Measurements from ENCODE around the gene VARS2. TPM values are rescaled to one million over a fixed set of nuclear protein-coding genes. Genes with fewer than 3 reads are reported as not detected.

Gene VARS2
- total and polyA plus RNA-seq, 9 of the 15 experiments (the other 6 are each of a cell fraction or from before 2014, with no cell fraction given), result 1.6 to 53.6 (median 29.9) TPM

DNA sequence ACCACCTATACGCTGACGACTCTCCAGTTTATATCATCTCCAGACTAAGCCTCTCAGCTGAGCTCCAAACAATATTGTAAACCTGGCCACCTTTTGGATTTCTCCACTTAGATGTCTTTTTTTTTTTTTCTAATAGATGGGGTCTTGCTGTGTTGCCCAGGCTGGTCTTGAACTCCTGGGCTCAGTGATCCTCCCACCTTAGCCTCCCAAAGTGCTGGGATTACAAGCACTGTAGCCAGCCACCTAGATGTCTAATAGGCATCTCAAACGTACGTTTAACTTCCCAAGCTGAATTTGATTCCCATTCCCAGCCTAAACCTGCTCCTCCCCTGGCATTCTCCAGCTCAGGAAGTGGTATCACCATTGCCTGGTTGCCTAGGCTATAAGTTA lies 24.5 kb upstream of the VARS2 start:
- Histone ChIP-seq H3K27ac (ENCODE audit: extremely low read depth, low read depth, low read length) (no peak overlapping the region), H3K4me3 (no peak overlapping the region)

DNA sequence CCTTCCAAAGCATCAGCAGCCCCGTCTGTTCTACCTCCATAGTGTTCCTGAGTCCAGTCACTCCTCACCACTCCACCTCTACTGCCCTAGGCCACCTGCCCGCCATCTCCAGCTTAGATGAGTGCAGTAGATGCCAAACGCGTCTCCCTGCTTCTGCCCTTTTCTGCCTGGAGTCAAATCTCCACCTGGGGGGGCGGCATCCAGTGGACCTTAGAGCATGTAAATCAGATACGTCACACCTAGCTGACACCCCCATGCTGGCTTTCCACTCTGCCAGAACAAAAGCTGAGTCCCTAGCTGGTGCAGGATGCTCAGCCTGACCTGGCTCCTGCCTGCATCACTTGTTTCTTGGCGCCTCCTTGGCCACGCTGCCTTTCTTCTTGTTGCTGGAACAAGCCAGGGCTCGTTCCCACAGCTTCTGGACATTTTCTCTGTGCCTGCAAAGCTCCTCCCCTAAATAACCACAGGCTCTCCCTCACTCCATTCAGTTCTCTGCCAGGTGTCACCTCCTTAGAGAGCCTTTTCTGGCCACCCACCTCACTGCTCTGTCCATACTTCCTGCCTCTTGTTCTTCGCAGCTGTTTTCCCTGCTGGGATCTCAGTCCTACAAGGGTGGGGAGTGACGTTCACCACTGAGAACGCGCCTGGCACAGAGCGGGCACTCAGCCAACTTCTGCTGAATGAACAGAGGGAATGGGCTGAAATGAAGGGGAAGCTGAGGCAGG lies 24.0 kb upstream of the VARS2 start:
- no peak for TF ChIP-seq ZFPM2 (CRISPR knock-in tag; IDR thresholded peaks at IDR 0.05)
- no peak for TF ChIP-seq FOXM1 (IDR thresholded peaks at IDR 0.05; ENCODE audit: low read depth)
- 0 out of 2 replicates have a peak, but pooled peaks have one; percentile 9 for TF ChIP-seq FOXM1 (CRISPR knock-in tag; IDR thresholded peaks at IDR 0.05; ENCODE audit: low read depth)
- TF ChIP-seq NFIC (IDR thresholded peaks at IDR 0.05), result peak; percentile 24; the same call in 1 of the 2 replicates
- intact Hi-C loops (cut with micrococcal nuclease), result no loop called here
- FAIRE-seq, result no peak
- peak overlapping the region in 1 of 2 experiments; percentile 4; a peak in 1 of 4 replicates for H3K9ac ChIP-seq (ENCODE audit: insufficient read depth in 1 of 2, low read depth in 2 of 2, low read length in 2 of 2)
- no peak overlapping the region for H3K27ac ChIP-seq (ENCODE audit: extremely low read depth, low read depth, low read length)
- peaks cover 24 to 37% of the 10 kb centered on the region in 2 experiments for H3K4me1 ChIP-seq (replicated peaks in 1 of 2; ENCODE audit: control insufficient read depth in 2 of 2, insufficient read depth in 2 of 2, low read length in 2 of 2)
- BruUV-seq (replicated peaks), result no TSS peak
- in situ Hi-C loops (cut with MboI), result no loop called here
- peaks cover 9% of the 10 kb centered on the region for H4K20me1 ChIP-seq (replicated peaks; ENCODE audit: control insufficient read depth, insufficient read depth, low read length)
- 89% methylated on average over 14 of the region's 14 CpGs for WGBS (ENCODE audit: insufficient coverage, low coverage, missing lambda C conversion rate)
- no peak for DNase-seq (ENCODE audit: extremely low read depth in 1 of 4, low spot score in 3 of 4)
- no peaks in the 10 kb centered on the region for H3K9me3 ChIP-seq (replicated peaks; ENCODE audit: control insufficient read depth, insufficient read depth, low read depth, low read length)
- POLR2A ChIA-PET, result interaction anchor here (0.9 to 1.9 kb wide), 7 partner anchors 8 to 152 kb away, joined by 3 to 8 read pairs (median 4); partner anchors contain the start of gene GTF2H4
- no peak overlapping the region for H2AFZ ChIP-seq (ENCODE audit: low read depth, low read length)
- peaks cover 3% of the 10 kb centered on the region for H3K9me1 ChIP-seq (ENCODE audit: control insufficient read depth, insufficient read depth, low read length)
- peaks cover 38% of the 10 kb centered on the region for H3K79me2 ChIP-seq (ENCODE audit: control insufficient read depth, insufficient read depth, low read length)
- no peaks in the 10 kb centered on the region for H3K27me3 ChIP-seq (ENCODE audit: control insufficient read depth in 2 of 2, insufficient read depth in 2 of 2, low read length in 2 of 2)
- CTCF ChIA-PET (ENCODE audit: low intra/inter-chr PET ratio), result no interaction called here
- no peak overlapping the region for H3K4me2 ChIP-seq (ENCODE audit: insufficient read depth, low read length)
- no peak for ATAC-seq
- no peak overlapping the region for H3K4me3 ChIP-seq
- H3K36me3 ChIP-seq (ENCODE audit: control insufficient read depth, insufficient read depth, low read length), result peaks cover 60% of the 10 kb centered on the region

More for the DNA sequence above, 24.5 kb upstream of the VARS2 start:
- peaks cover 27 to 43% of the 10 kb centered on the region in 2 experiments for H3K4me1 ChIP-seq (replicated peaks in 1 of 2; ENCODE audit: control insufficient read depth in 2 of 2, insufficient read depth in 2 of 2, low read length in 2 of 2)
- peaks cover 43% of the 10 kb centered on the region for H3K79me2 ChIP-seq (ENCODE audit: control insufficient read depth, insufficient read depth, low read length)
- POLR2A ChIA-PET, result interaction anchor here (0.9 to 1.7 kb wide), 6 partner anchors 8 to 18 kb away, joined by 3 to 5 read pairs (median 4); partner anchors contain the start of gene GTF2H4
- H4K20me1 ChIP-seq (replicated peaks; ENCODE audit: control insufficient read depth, insufficient read depth, low read length), result peaks cover 9% of the 10 kb centered on the region; the same call in 1 of the 2 replicates
- H3K4me2 ChIP-seq (ENCODE audit: insufficient read depth, low read length), result no peak overlapping the region
- FAIRE-seq, result no peak
- no peaks in the 10 kb centered on the region for H3K27me3 ChIP-seq (ENCODE audit: control insufficient read depth in 2 of 2, insufficient read depth in 2 of 2, low read length in 2 of 2)
- peaks cover 54% of the 10 kb centered on the region for H3K36me3 ChIP-seq (ENCODE audit: control insufficient read depth, insufficient read depth, low read length)
- DNase-seq (ENCODE audit: extremely low read depth in 1 of 4, low spot score in 3 of 4), result no peak
- no peak for ATAC-seq
- TF ChIP-seq MCM5 (IDR thresholded peaks at IDR 0.05; ENCODE audit: low read depth), result no peak
- TF ChIP-seq ZNF121 (CRISPR knock-in tag; conservative IDR thresholded peaks at IDR 0.05), result peak; percentile 63
- H2AFZ ChIP-seq (ENCODE audit: low read depth, low read length), result no peak overlapping the region
- intact Hi-C loops (cut with micrococcal nuclease), result no loop called here
- WGBS (ENCODE audit: insufficient coverage, low coverage, missing lambda C conversion rate), result 81% methylated on average over 4 of the region's 4 CpGs
- in situ Hi-C loops (cut with MboI), result no loop called here
- no peak overlapping the region for H3K9ac ChIP-seq (ENCODE audit: insufficient read depth in 1 of 2, low read depth in 2 of 2, low read length in 2 of 2)
- peaks cover 3% of the 10 kb centered on the region for H3K9me1 ChIP-seq (ENCODE audit: control insufficient read depth, insufficient read depth, low read length)
- H3K9me3 ChIP-seq (replicated peaks; ENCODE audit: control insufficient read depth, insufficient read depth, low read depth, low read length), result no peaks in the 10 kb centered on the region
- no TSS peak for BruUV-seq (replicated peaks)
- CTCF ChIA-PET (ENCODE audit: low intra/inter-chr PET ratio), result no interaction called here

All from K562 (cell line).